ENCODE results near the gene MYOF.
A peak's percentile ranks its signal among the peaks of the same experiment; 100 is the strongest.

The MYOF gene

GRCh38 chr10:93458821-93459257 is 23.3 kb downstream of the MYOF start:
- no peak overlapping the region for H3K4me3 ChIP-seq (replicated peaks in 1 of 2; ENCODE audit: low read depth in 2 of 2, low read length in 2 of 2)
- TF ChIP-seq CTCF (IDR thresholded peaks at IDR 0.05; ENCODE audit: low read depth, low read length), result no peak
- peak; percentile 100 for DNase-seq (ENCODE audit: low read depth in 2 of 2)

- no peak for DNase-seq (ENCODE audit: low read depth in 2 of 2)
- no peak overlapping the region for H3K4me3 ChIP-seq (replicated peaks in 1 of 2; ENCODE audit: low read depth in 2 of 2, low read length in 2 of 2)
- no peak for TF ChIP-seq CTCF (IDR thresholded peaks at IDR 0.05; ENCODE audit: low read depth, low read length)
Measured at GRCh38 chr10:93457511-93457910, 24.6 kb downstream of the MYOF start.

GRCh38 chr10:93456480-93456879 is 25.7 kb downstream of the MYOF start:
- TF ChIP-seq CTCF (IDR thresholded peaks at IDR 0.05; ENCODE audit: low read depth, low read length), result no peak
- no peak overlapping the region for H3K4me3 ChIP-seq (replicated peaks in 1 of 2; ENCODE audit: low read depth in 2 of 2, low read length in 2 of 2)
- DNase-seq (ENCODE audit: low read depth in 2 of 2), result no peak

GRCh38 chr10:93454736-93455135 is 27.4 kb downstream of the MYOF start:
- no peak overlapping the region for H3K4me3 ChIP-seq (replicated peaks in 1 of 2; ENCODE audit: low read depth in 2 of 2, low read length in 2 of 2)
- no peak for DNase-seq (ENCODE audit: low read depth in 2 of 2)
- no peak for TF ChIP-seq CTCF (IDR thresholded peaks at IDR 0.05; ENCODE audit: low read depth, low read length)

GRCh38 chr10:93454146-93454545 is 28.0 kb downstream of the MYOF start:
- H3K4me3 ChIP-seq (replicated peaks in 1 of 2; ENCODE audit: low read depth in 2 of 2, low read length in 2 of 2), result no peak overlapping the region
- TF ChIP-seq CTCF (IDR thresholded peaks at IDR 0.05; ENCODE audit: low read depth, low read length), result no peak
- DNase-seq (ENCODE audit: low read depth in 2 of 2), result no peak

GRCh38 chr10:93452143-93452542 is 30.0 kb downstream of the MYOF start:
- DNase-seq (ENCODE audit: low read depth in 2 of 2), result no peak
- no peak for TF ChIP-seq CTCF (IDR thresholded peaks at IDR 0.05; ENCODE audit: low read depth, low read length)

GRCh38 chr10:93451244-93451947 is 30.7 kb downstream of the MYOF start:
- no peak overlapping the region for H3K4me3 ChIP-seq (replicated peaks in 1 of 2; ENCODE audit: low read depth in 2 of 2, low read length in 2 of 2)
- TF ChIP-seq CTCF (IDR thresholded peaks at IDR 0.05; ENCODE audit: low read depth, low read length), result no peak
- no peak for DNase-seq (ENCODE audit: low read depth in 2 of 2)

More at GRCh38 chr10:93452143-93452542, 30.0 kb downstream of the MYOF start:
- no peak overlapping the region for H3K4me3 ChIP-seq (replicated peaks in 1 of 2; ENCODE audit: low read depth in 2 of 2, low read length in 2 of 2)
